Measurements from ENCODE around the gene BBS1.
"Not testable (repeated sequence)": the region's sequence is repeated elsewhere in the genome, so short reads cannot be mapped to it uniquely, and the experiment has no call there.

BBS1 gene

GRCh38 chr11:66568124-66568916, 57.9 kb downstream of the BBS1 start, which contains the start of gene CTSF:
Gene CTSF (minus strand): TSS chr11:66568606. CDS start chr11:66568486, 120 bp downstream.
- Mint-ChIP-seq H3K36me3 (ENCODE audit: insufficient read depth) (no peaks in the 10 kb centered on the region), H3K9me3 (no peaks in the 10 kb centered on the region), H3K27me3 (peaks cover 14 to 21% of the 10 kb centered on the region in 2 donors), H3K4me3 (peak within 1 kb of the TSS; percentile 75 to 81), H3K4me1 (ENCODE audit: low read depth in 2 of 2) (peaks cover 0 to 13% of the 10 kb centered on the region in 2 donors), H3K27ac (no peak within 1 kb of the TSS)
- DNase-seq (peak; percentile 38 to 55 (median 54)), ATAC-seq (replicated peaks) (peak; percentile 95)

- H3K27me3 Mint-ChIP-seq = peaks cover 20 to 29% of the 10 kb centered on the region in 2 donors
- peak overlapping the region in 1 of 2 donors; percentile 81 for H3K4me3 Mint-ChIP-seq
- H3K4me1 Mint-ChIP-seq (ENCODE audit: low read depth in 2 of 2) = peaks cover 0 to 13% of the 10 kb centered on the region in 2 donors
- H3K36me3 Mint-ChIP-seq (ENCODE audit: insufficient read depth) = no peaks in the 10 kb centered on the region
- no peak for DNase-seq
- H3K27ac Mint-ChIP-seq = no peak overlapping the region
- no peak for ATAC-seq (replicated peaks)
- H3K9me3 Mint-ChIP-seq = no peaks in the 10 kb centered on the region
Measured at GRCh38 chr11:66569076-66569475, 58.6 kb downstream of the BBS1 start.

- Mint-ChIP-seq H3K27ac (no peak overlapping the region), H3K27me3 (peaks cover 32 to 41% of the 10 kb centered on the region in 2 donors), H3K4me1 (ENCODE audit: low read depth in 2 of 2) (peaks cover 0 to 13% of the 10 kb centered on the region in 2 donors), H3K4me3 (no peak overlapping the region), H3K9me3 (no peaks in the 10 kb centered on the region), H3K36me3 (ENCODE audit: insufficient read depth) (no peaks in the 10 kb centered on the region)
- no peak for ATAC-seq (replicated peaks)
- no peak for DNase-seq
Measured at GRCh38 chr11:66570079-66570849, 59.8 kb downstream of the BBS1 start.

DNA sequence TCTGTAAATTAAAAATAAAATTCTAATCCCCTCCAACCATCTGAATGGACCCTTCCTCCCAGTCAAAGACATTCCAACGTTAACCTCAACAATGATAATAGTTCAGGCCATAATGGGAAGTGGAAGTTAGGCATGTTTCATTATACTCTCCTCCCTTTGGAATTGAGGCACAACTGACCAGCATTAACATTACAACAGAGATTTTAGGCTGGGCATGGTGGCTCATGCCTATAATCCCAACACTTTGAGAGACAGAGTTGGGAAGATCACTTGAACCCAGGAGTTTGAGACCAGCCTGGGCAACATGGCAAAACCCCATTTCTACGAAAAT, 60.4 kb downstream of the BBS1 start:
- Mint-ChIP-seq H3K9me3 (no peaks in the 10 kb centered on the region), H3K4me1 (ENCODE audit: low read depth in 2 of 2) (peaks cover 0 to 13% of the 10 kb centered on the region in 2 donors), H3K27ac (no peak overlapping the region), H3K27me3 (peaks cover 37 to 46% of the 10 kb centered on the region in 2 donors), H3K4me3 (no peak overlapping the region), H3K36me3 (ENCODE audit: insufficient read depth) (no peaks in the 10 kb centered on the region)
- ATAC-seq (replicated peaks) = no peak
- DNase-seq = no peak

GRCh38 chr11:66579017-66579606, 68.7 kb downstream of the BBS1 start:
- DNase-seq (peak; percentile 70 to 76 (median 72)), ATAC-seq (replicated peaks) (peak; percentile 83)
- Mint-ChIP-seq H3K36me3 (ENCODE audit: insufficient read depth) (no peaks in the 10 kb centered on the region), H3K4me3 (no peak overlapping the region), H3K4me1 (ENCODE audit: low read depth in 2 of 2) (peaks cover 5 to 6% of the 10 kb centered on the region in 2 donors), H3K9me3 (peaks cover 0 to 7% of the 10 kb centered on the region in 2 donors), H3K27me3 (peaks cover 26 to 28% of the 10 kb centered on the region in 2 donors), H3K27ac (peak overlapping the region in 1 of 2 donors; percentile 20)

- no peak overlapping the region for H3K4me3 Mint-ChIP-seq
- H3K9me3 Mint-ChIP-seq = peaks cover 0 to 7% of the 10 kb centered on the region in 2 donors
Measured at GRCh38 chr11:66580803-66581202, 70.4 kb downstream of the BBS1 start.

GRCh38 chr11:66581261-66581660, 70.8 kb downstream of the BBS1 start:
- Mint-ChIP-seq H3K36me3 (ENCODE audit: insufficient read depth) (no peaks in the 10 kb centered on the region), H3K4me3 (no peak overlapping the region), H3K4me1 (ENCODE audit: low read depth in 2 of 2) (peaks cover 5 to 6% of the 10 kb centered on the region in 2 donors), H3K27ac (no peak overlapping the region), H3K9me3 (peaks cover 0 to 7% of the 10 kb centered on the region in 2 donors), H3K27me3 (peaks cover 6% of the 10 kb centered on the region in 2 donors)
- ATAC-seq (replicated peaks) (no peak), DNase-seq (no peak)

More at GRCh38 chr11:66580803-66581202, 70.4 kb downstream of the BBS1 start:
- no peak for ATAC-seq (replicated peaks)
- Mint-ChIP-seq H3K36me3 (ENCODE audit: insufficient read depth) (no peaks in the 10 kb centered on the region), H3K27me3 (peaks cover 9 to 11% of the 10 kb centered on the region in 2 donors), H3K27ac (no peak overlapping the region), H3K4me1 (ENCODE audit: low read depth in 2 of 2) (peaks cover 5 to 6% of the 10 kb centered on the region in 2 donors)
- DNase-seq = no peak

GRCh38 chr11:66582565-66583147, 72.2 kb downstream of the BBS1 start:
- H3K27me3 Mint-ChIP-seq; DNase-seq; ATAC-seq (replicated peaks); H3K9me3 Mint-ChIP-seq; H3K4me1 Mint-ChIP-seq (ENCODE audit: low read depth in 2 of 2); H3K4me3 Mint-ChIP-seq; H3K36me3 Mint-ChIP-seq (ENCODE audit: insufficient read depth); H3K27ac Mint-ChIP-seq: not testable (repeated sequence)

All from effector memory CD8-positive, alpha-beta T cell (primary cell).